CD4-positive, alpha-beta T cell (primary cell): ENCODE results near the gene KLF15. TPM values are rescaled to one million over a fixed set of nuclear protein-coding genes. Genes with fewer than 3 reads are reported as not detected.

ENCODE experiments used
- ATAC-seq: fragments of 200-7000 bp; cut with Tn5 transposase; one replicate; pipeline ENCODE4 v1.10.0; 2022; ENCODE audit warnings: mild to moderate bottlenecking; ENCODE audit not compliant: poor library complexity
- CTCF ChIA-PET: fragments of 350-600 bp; sonication (Branson Sonifier 250); formaldehyde crosslinking; loops from one replicate; lab custom pipeline; 2021; ENCODE audit warnings: antibody characterized with exemption, inconsistent platforms; lab: Charles Lee
- POLR2A ChIA-PET: fragments of 350-600 bp; sonication (Branson Sonifier 250); formaldehyde crosslinking; loops from one replicate; lab custom pipeline; 2021; ENCODE audit warnings: antibody characterized with exemption, inconsistent platforms; lab: Charles Lee
- DNase-seq, 14 experiments: peaks; one replicate each; pipeline ENCODE4 v3.0.0-alpha.2; 2013 to 2020; ENCODE audit warnings: mixed read lengths in 2 of 14
- H3K27ac ChIP-seq, 2 donors: one replicate each; pipeline versions ENCODE4 v1.5.1 to v1.7.0; 2013; ENCODE audit warnings: low read length in 2 of 2, low read depth in 1 of 2, mild to moderate bottlenecking in 1 of 2
- H3K27me3 ChIP-seq, 2 experiments: 1 replicate in 1 of 2; 2 replicates in 1 of 2; pipeline versions ENCODE4 v1.6.1 to v1.7.0; 2013; ENCODE audit warnings: low read length in 2 of 2, control low read depth in 1 of 2, mild to moderate bottlenecking in 1 of 2, moderate library complexity in 1 of 2; ENCODE audit not compliant: insufficient read depth in 2 of 2, control insufficient read depth in 1 of 2
- H3K36me3 ChIP-seq: one replicate; pipeline ENCODE4 v1.6.1; 2013; ENCODE audit warnings: low read length, control low read depth; ENCODE audit not compliant: insufficient read depth
- H3K4me1 ChIP-seq: one replicate; pipeline ENCODE4 v1.6.1; 2013; ENCODE audit warnings: low read length, control low read depth; ENCODE audit not compliant: insufficient read depth
- H3K4me3 ChIP-seq: one replicate; pipeline ENCODE4 v1.5.1; 2013; ENCODE audit warnings: mild to moderate bottlenecking, low read length, moderate library complexity
- H3K9me3 ChIP-seq, 2 experiments: 1 replicate in 1 of 2; 2 replicates in 1 of 2; pipeline versions ENCODE4 v1.6.1 to v1.7.0; 2013; ENCODE audit warnings: low read length in 2 of 2, mild to moderate bottlenecking in 2 of 2, control low read depth in 1 of 2, moderate library complexity in 1 of 2; ENCODE audit not compliant: control insufficient read depth in 1 of 2, insufficient read depth in 1 of 2
- H3K27ac Mint-ChIP-seq: one replicate; pipeline ENCODE4 v1.8.0; 2020; ENCODE audit warnings: mixed read lengths
- H3K27me3 Mint-ChIP-seq: one replicate; pipeline ENCODE4 v1.8.0; 2021; ENCODE audit warnings: mixed read lengths
- H3K36me3 Mint-ChIP-seq: one replicate; pipeline ENCODE4 v1.8.0; 2021; ENCODE audit warnings: low read depth, mixed read lengths
- H3K4me1 Mint-ChIP-seq: one replicate; pipeline ENCODE4 v1.8.0; 2021; ENCODE audit warnings: low read depth, mixed read lengths
- H3K4me3 Mint-ChIP-seq: one replicate; pipeline ENCODE4 v1.8.0; 2020; ENCODE audit warnings: mild to moderate bottlenecking, mixed read lengths
- H3K9me3 Mint-ChIP-seq: one replicate; pipeline ENCODE4 v1.8.0; 2020; ENCODE audit warnings: mixed read lengths
- intact Hi-C, 2 experiments: fragments of 100-400 bp; cut with DNase I in 1 of 2; cut with micrococcal nuclease in 1 of 2; formaldehyde crosslinking; loops; one replicate each; pipeline versions ENCODE4 v1.15.1 to v1.9.0; 2023 to 2025; cut with DNase I, micrococcal nuclease
- total RNA-seq, 174 experiments: library from RNA in 2 of 174; stranded (reverse) in 2 of 174; gene quantifications; one replicate each; pipeline ENCODE4 v1.2.3 and lab custom pipeline; 2021 to 2026
- TF ChIP-seq, protein P1 (sequence below): fragments of 200-600 bp; IDR thresholded peaks from one replicate; pipeline ENCODE4 v1.8.0; 2022; ENCODE audit warnings: antibody characterized with exemption, mild to moderate bottlenecking

KLF15 gene
- total RNA-seq, 2 experiments from 2014 or later = 0.30 TPM; not detected in 1

- Mint-ChIP-seq H3K4me3 (no peak overlapping the region), H3K36me3 (no peaks in the 10 kb centered on the region), H3K27me3 (peaks cover 53% of the 10 kb centered on the region), H3K9me3 (no peaks in the 10 kb centered on the region), H3K4me1 (no peaks in the 10 kb centered on the region), H3K27ac (no peak overlapping the region)
- DNase-seq (no peak), ATAC-seq (no peak)
- Histone ChIP-seq H3K27me3 (peaks cover 15 to 22% of the 10 kb centered on the region in 2 experiments), H3K4me3 (no peak overlapping the region), H3K27ac (no peak overlapping the region), H3K36me3 (no peaks in the 10 kb centered on the region), H3K4me1 (no peaks in the 10 kb centered on the region), H3K9me3 (peaks cover 0 to 2% of the 10 kb centered on the region in 2 experiments)
- TF ChIP-seq, protein P1, sequence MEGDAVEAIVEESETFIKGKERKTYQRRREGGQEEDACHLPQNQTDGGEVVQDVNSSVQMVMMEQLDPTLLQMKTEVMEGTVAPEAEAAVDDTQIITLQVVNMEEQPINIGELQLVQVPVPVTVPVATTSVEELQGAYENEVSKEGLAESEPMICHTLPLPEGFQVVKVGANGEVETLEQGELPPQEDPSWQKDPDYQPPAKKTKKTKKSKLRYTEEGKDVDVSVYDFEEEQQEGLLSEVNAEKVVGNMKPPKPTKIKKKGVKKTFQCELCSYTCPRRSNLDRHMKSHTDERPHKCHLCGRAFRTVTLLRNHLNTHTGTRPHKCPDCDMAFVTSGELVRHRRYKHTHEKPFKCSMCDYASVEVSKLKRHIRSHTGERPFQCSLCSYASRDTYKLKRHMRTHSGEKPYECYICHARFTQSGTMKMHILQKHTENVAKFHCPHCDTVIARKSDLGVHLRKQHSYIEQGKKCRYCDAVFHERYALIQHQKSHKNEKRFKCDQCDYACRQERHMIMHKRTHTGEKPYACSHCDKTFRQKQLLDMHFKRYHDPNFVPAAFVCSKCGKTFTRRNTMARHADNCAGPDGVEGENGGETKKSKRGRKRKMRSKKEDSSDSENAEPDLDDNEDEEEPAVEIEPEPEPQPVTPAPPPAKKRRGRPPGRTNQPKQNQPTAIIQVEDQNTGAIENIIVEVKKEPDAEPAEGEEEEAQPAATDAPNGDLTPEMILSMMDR = no peak
- ChIA-PET POLR2A (no interaction called here), CTCF (no interaction called here)
- intact Hi-C loops = no loop called here
Measured at GRCh38 chr3:126394977-126395321, 37.7 kb upstream of the KLF15 start.

DNA sequence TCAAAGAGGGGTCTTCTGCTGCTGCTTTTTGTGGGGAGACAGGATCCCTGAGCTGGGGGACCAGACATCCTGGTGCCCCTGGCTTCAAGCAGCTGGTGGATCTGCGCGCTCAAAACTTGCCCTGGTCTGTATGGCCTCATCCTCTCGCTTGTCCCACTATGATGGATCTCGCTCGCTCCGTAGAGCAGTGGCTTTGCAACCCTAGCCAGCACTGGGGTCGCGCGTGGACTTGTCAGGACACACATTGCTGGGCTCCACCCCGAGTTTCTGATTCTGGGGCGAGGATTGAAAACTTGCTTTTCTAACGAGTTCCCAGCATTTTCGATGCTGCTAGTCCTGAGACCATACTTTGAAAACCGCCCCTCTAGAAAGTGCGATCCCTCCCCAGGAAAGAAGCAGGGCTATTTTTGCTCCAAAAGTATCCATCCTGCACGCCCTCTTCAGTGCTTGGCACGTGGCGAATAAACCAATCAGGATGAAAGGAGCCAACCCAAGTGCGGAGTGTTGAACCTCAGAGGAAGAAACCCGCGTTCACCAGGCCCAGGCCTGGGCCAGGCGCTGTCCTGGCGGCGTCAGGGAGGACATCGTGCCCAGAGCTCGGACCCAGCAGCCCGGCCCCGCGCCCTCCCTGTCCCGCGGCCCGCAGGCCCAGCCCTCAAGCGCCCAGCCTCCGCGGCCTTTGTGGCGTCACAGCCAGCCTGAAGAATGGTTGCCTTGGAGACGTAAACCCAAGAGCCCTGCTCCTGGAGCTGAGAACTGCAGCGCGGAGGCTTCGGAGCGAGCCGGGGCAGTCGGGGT is 37.2 kb upstream of the KLF15 start, which contains the start of gene CFAP100:
TSS of gene CFAP100 (plus strand) at position 731 of the 798 bp plus-strand sequence. CDS start 1,092 bp downstream, outside the sequence.
- Mint-ChIP-seq H3K27ac (no peak within 1 kb of the TSS), H3K36me3 (no peaks in the 10 kb centered on the region), H3K27me3 (peaks cover 59% of the 10 kb centered on the region), H3K4me1 (peaks cover 4% of the 10 kb centered on the region), H3K4me3 (no peak within 1 kb of the TSS), H3K9me3 (no peaks in the 10 kb centered on the region)
- CTCF ChIA-PET = no interaction called here
- peaks cover 4% of the 10 kb centered on the region for H3K4me1 ChIP-seq
- POLR2A ChIA-PET = no interaction called here
- peaks cover 0 to 8% of the 10 kb centered on the region in 2 experiments for H3K9me3 ChIP-seq
- no peak for DNase-seq
- no peak within 1 kb of the TSS for H3K27ac ChIP-seq
- H3K36me3 ChIP-seq = no peaks in the 10 kb centered on the region
- intact Hi-C loops = no loop called here
- ATAC-seq = no peak
- H3K27me3 ChIP-seq = peaks cover 21 to 27% of the 10 kb centered on the region in 2 experiments
- H3K4me3 ChIP-seq = no peak within 1 kb of the TSS
- TF ChIP-seq, protein P1 = no peak

- no peak for DNase-seq
- no peaks in the 10 kb centered on the region for H3K9me3 Mint-ChIP-seq
- intact Hi-C loops = no loop called here
- H3K9me3 ChIP-seq = peaks cover 0 to 8% of the 10 kb centered on the region in 2 experiments
- no peaks in the 10 kb centered on the region for H3K36me3 Mint-ChIP-seq
- peaks cover 4% of the 10 kb centered on the region for H3K4me1 Mint-ChIP-seq
- H3K36me3 ChIP-seq = no peaks in the 10 kb centered on the region
- H3K4me3 Mint-ChIP-seq = no peak overlapping the region
- no peak overlapping the region for H3K27ac ChIP-seq
- TF ChIP-seq, protein P1 = no peak
- H3K27me3 Mint-ChIP-seq = peaks cover 61% of the 10 kb centered on the region
- no peak overlapping the region for H3K4me3 ChIP-seq
- peaks cover 8% of the 10 kb centered on the region for H3K4me1 ChIP-seq
- H3K27ac Mint-ChIP-seq = no peak overlapping the region
- POLR2A ChIA-PET = no interaction called here
- H3K27me3 ChIP-seq = peaks cover 24 to 28% of the 10 kb centered on the region in 2 experiments
- no peak for ATAC-seq
- CTCF ChIA-PET = no interaction called here
Measured at GRCh38 chr3:126393563-126393962, 36.4 kb upstream of the KLF15 start.
